Measurements from ENCODE around the gene TSPAN3. TPM values are rescaled to one million over a fixed set of nuclear protein-coding genes. Genes with fewer than 3 reads are reported as not detected.

The TSPAN3 gene
- total RNA-seq, 4 donors from 2014 or later: 77.3 to 114 (median 87.0) TPM

DNA sequence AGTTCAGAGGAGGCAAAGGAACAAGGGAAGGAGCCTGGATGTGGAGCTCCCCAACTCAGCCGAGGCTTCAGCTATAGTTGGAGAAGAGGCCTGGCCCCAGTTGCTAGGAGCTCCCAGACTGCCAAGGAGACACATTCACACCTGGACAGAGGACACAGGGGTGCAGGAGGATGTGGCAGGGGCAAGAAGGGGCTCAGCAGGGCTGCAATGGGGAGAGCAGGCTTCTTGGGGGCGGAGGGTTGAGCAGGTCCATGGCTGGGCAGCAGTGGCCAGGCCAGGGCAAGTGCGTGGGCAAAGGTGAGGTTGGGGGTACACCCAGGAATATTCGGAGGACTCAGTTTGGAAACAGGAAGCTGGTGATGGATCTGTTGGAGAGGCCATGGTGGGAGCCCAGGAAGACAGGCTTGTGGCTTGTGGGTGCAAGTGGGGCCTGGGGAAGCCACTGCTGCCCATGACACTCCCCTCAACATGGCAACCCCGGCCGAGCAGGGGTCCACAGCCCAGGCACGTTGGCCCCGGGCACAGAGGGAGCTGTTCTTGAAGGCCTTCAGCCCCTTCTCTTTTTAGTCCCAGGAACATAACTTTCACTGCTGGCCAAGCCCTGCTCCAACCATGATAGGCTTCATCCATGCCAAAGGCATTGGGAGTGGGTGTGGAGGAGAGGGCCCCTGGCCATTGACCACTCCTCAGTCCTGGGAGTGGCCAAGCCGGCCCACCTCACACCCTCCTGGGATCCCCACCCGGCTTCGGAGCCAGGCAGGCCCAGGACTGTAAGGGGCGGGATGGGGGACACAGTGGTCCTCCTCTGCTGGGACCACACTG is 33.3 kb downstream of the TSPAN3 start:
- intact Hi-C loops (cut with DNase I): no loop called here
- WGBS, 2 donors: 94 to 97% methylated on average over 3 to 7 of the region's 12 CpGs
- no peak for TF ChIP-seq POLR2A (IDR thresholded peaks at IDR 0.05)
- no peak for TF ChIP-seq CTCF (IDR thresholded peaks at IDR 0.05)

GRCh38 chr15:77036537-77037387 is 34.1 kb downstream of the TSPAN3 start:
- intact Hi-C loops (cut with DNase I): no loop called here
- no peak for DNase-seq
- H3K9me3 ChIP-seq: no peaks in the 10 kb centered on the region
- H3K27ac ChIP-seq: no peak overlapping the region
- peaks cover 0 to 19% (median 0%) of the 10 kb centered on the region in 3 donors for H3K4me1 ChIP-seq
- H3K36me3 ChIP-seq: peaks cover 0 to 21% (median 0%) of the 10 kb centered on the region in 3 donors
- H3K27me3 ChIP-seq: no peaks in the 10 kb centered on the region
- no peak for TF ChIP-seq POLR2A (IDR thresholded peaks at IDR 0.05)
- TF ChIP-seq CTCF (IDR thresholded peaks at IDR 0.05): no peak
- H3K4me3 ChIP-seq: no peak overlapping the region
- 92% methylated on average over 5 to 13 of the region's 22 CpGs for WGBS, 2 donors

More for the DNA sequence above, 33.3 kb downstream of the TSPAN3 start:
- no peaks in the 10 kb centered on the region for H3K9me3 ChIP-seq
- H3K4me3 ChIP-seq: no peak overlapping the region
- H3K36me3 ChIP-seq: peaks cover 0 to 26% (median 0%) of the 10 kb centered on the region in 3 donors
- H3K4me1 ChIP-seq: peaks cover 0 to 19% (median 0%) of the 10 kb centered on the region in 3 donors
- no peak overlapping the region for H3K27ac ChIP-seq
- DNase-seq: no peak
- H3K27me3 ChIP-seq: no peaks in the 10 kb centered on the region

DNA sequence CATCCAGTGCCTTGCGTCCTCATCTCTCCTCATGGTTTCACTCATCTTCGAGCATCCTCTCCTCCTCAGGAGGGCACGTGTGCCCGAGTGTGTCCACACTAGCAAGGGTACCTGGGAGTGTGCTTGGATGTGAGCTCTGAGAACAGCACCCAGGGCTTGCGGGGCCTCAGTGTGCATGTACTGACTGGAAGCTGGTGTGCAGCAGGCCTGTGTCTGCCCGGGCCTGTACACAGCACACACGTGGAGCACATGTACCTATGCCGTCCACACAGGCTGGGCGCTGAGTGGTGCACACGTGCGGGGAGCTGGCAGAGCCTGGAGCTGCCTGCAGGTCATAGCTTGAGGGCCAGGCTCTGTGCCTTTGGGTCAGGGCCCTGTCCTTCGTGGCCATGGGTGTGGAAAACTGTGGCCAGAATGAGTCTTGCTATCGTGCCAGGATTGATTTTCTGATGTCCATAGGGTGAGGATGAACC is 34.9 kb downstream of the TSPAN3 start:
- peaks cover 0 to 21% (median 0%) of the 10 kb centered on the region in 3 donors for H3K36me3 ChIP-seq
- no peak overlapping the region for H3K27ac ChIP-seq
- H3K9me3 ChIP-seq: no peaks in the 10 kb centered on the region
- intact Hi-C loops (cut with DNase I): no loop called here
- 60 to 78% methylated on average over 3 to 7 of the region's 13 CpGs for WGBS, 2 donors
- peaks cover 0 to under 1% (median 0%) of the 10 kb centered on the region in 4 donors for H3K27me3 ChIP-seq
- H3K4me3 ChIP-seq: no peak overlapping the region
- TF ChIP-seq POLR2A (IDR thresholded peaks at IDR 0.05) (no peak), CTCF (IDR thresholded peaks at IDR 0.05) (no peak)
- H3K4me1 ChIP-seq: peaks cover 0 to 19% (median 0%) of the 10 kb centered on the region in 3 donors
- no peak for DNase-seq

GRCh38 chr15:77035584-77035983 is 35.3 kb downstream of the TSPAN3 start:
- peaks cover 0 to 19% (median 0%) of the 10 kb centered on the region in 3 donors for H3K4me1 ChIP-seq
- WGBS, 2 donors: 92 to 100% methylated on average over 4 to 5 of the region's 9 CpGs
- TF ChIP-seq POLR2A (IDR thresholded peaks at IDR 0.05) (no peak), CTCF (IDR thresholded peaks at IDR 0.05) (no peak)
- peaks cover 0 to 5% (median 0%) of the 10 kb centered on the region in 4 donors for H3K27me3 ChIP-seq
- peaks cover 0 to 21% (median 0%) of the 10 kb centered on the region in 3 donors for H3K36me3 ChIP-seq
- H3K9me3 ChIP-seq: no peaks in the 10 kb centered on the region
- H3K4me3 ChIP-seq: no peak overlapping the region
- no peak overlapping the region for H3K27ac ChIP-seq
- no peak for DNase-seq
- intact Hi-C loops (cut with DNase I): no loop called here
